Right ventricle myocardium superior (tissue), 1 donor: ENCODE results near the gene ZNF175. TPM values are rescaled to one million over a fixed set of nuclear protein-coding genes. Genes with fewer than 3 reads are reported as not detected.

Experiments
- ATAC-seq: fragments of 200-7000 bp; cut with Tn5 transposase; one replicate; pipeline ENCODE4 v1.9.1; 2020; ENCODE audit warnings: mild to moderate bottlenecking; ENCODE audit not compliant: poor library complexity
- DNase-seq: peaks from one replicate; pipeline ENCODE4 v3.0.0-alpha.2; 2020
- intact Hi-C: fragments of 100-400 bp; cut with DNase I; formaldehyde crosslinking; loops from one replicate; pipeline ENCODE4 v1.11.2; 2022
- long read RNA-seq: library from polyadenylated mRNA; unstranded; transcript quantifications from one replicate; pipeline ENCODE4 v2.0.0, GENCODE V29; 2021
- total RNA-seq: library from RNA; stranded (reverse); fragmentation: NEBNext Ultra II Directional; extraction: Animal tissue kit (Norgen Biotek cat#: 25700); gene quantifications from one replicate; pipeline ENCODE4 v1.2.1, GENCODE V29; 2021
- donor health status: DM: no; HTN: yes; CAD: no; lungs with severe emphysema.

ZNF175 gene
- 6.5 TPM for total RNA-seq
- long read RNA-seq, full-length matches to known transcripts = 1 of 1 reads
- long read RNA-seq, partial matches to known transcripts = 0 of 1 reads
- long read RNA-seq, other reads (novel, unspliced or antisense) = 0 of 1 reads

DNA sequence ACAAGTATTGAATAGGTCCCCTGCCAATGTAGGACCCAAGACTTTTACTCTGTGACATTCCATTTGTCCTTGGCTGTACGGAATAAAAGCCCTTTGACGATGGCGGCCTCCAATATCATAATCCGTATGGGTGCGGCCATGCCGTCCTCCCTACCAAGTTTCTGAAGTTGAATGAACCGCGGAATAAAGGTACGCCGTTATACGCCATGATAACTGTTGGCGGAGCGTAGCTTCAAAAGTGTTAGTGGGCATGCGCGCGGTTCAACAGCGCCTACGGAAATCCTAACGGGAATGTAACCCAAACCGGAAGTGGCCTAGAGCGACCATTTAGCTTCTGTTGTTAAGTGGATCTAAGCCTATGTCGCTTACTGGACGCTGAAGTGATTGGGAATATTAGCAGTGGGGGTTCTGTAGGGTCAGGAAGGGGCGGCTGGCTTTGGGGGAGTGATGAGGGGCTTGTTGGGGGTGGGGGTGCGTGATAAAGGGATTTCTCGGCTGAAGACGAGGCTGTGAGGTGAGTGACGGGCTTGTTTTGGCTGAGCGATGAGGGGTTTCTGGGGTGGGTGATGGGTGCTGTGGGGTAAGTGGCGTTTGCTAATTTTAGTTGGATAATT lies at the start of gene ZNF175:
Gene ZNF175 (plus strand): TSS at position 322 of the 614 bp plus-strand sequence. CDS start 2,047 bp downstream, outside the sequence.
- intact Hi-C loops = no loop called here
- DNase-seq = peak; percentile 96
- ATAC-seq = peak; percentile 99

DNA sequence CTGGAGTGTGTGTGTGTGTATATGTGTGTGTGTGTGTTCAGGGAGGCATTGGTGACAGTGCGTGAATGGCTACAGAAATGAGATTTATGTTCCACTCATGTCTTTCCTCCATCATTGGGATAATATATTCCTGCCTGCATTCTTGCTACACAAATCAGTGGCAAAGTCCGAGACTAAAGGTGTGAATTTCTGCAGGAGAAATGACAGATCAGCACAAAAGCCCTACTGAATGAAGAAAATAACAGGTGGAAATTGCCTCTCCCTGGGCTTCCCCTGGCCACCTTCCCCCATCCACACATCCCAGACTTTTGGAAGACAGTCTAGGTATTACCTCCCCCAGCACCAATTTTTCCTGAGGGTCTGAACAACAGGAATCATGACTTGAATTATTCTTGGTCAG lies 49.7 kb upstream of the ZNF175 start:
- intact Hi-C loops = no loop called here
- ATAC-seq = no peak
- no peak for DNase-seq

DNA sequence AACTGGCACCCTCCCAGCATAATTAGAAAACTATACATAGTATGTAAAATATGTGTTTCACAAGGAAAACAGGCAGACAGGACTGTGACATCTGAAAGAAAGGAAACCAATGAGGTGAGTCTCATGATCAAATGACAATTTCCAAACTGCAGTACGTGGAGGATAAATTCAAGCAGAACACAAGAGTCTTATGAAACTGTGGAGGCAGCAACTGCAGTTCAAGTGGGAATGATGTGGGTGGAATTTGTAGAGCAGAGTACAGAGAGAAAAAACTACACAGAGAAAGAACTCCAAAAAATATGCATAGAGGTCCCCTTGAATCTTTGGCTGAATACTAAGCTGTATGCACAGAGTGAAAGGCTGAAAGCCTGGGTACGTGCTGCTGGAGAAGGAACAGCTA lies 49.3 kb upstream of the ZNF175 start:
- DNase-seq = no peak
- no peak for ATAC-seq
- intact Hi-C loops = no loop called here

DNA sequence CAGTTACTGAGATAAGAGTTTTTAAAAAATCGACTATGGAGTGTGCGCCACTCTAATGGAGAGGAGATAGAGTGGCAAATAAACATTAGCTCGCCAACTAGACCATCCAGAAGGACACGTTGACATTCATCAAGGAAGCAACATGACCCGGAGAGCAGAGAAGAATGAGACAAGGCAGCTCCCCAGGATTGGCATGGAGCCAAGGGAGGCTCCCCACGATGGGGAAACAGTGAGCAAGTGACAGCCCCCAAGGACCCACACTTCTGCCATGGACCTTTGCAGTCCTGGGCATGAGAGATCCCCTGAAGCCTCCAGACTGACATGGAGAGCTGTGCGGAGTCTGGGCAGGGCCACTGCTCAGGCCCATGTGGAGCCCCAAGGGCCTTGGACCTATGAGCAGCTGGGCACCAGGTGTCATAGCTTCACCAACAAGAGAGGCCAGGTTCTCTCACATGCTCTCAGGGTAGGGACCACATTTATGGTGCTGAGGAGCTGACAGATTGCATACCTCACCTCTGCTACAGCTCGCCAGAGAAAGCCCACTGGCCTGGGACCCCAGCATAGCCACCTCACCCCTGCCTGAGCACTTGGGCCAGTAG lies 46.3 kb upstream of the ZNF175 start:
- ATAC-seq = no peak
- intact Hi-C loops = no loop called here

DNA sequence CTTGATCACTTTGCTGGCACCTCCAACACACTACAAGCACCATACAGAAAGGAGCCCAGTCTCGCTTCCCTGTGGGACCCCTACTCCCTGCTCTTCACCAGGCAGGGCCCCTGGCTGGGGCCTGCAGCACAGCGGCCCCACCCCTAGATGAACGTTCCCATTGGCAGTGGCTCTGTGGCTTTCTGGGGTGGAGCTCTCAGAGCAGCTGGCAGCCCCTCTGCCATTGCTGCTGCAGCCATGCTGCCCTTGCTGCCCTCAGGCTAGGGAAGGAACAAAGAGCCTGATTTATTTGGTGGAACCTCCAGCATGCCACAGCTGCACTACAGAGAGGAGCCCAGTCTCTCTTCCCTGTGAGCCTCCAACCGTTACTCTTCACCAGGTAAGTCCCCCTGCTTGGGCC lies 45.4 kb upstream of the ZNF175 start:
- ATAC-seq = no peak
- DNase-seq = no peak
- intact Hi-C loops = no loop called here

More for the DNA sequence above, 46.3 kb upstream of the ZNF175 start:
- no peak for DNase-seq

DNA sequence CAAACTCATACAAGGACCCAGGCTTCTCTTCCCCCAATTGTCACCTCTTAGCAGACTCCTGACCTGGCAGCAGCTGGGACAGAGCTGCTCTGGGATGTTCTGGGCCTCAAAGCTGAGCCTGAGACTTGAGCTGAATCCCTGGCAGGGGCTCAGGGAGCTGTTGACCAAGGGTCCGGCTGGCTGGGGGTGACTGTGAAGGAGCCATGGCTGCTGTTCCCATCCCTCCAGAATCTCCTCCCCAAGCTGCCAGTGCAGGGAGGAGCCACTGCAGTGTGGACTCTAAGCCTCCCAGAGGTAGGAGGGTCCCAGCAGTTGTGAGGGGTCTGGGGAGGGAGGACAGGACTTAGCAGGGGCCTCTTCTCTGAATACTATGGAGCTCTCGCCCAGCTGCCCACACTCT lies 41.8 kb upstream of the ZNF175 start:
- intact Hi-C loops = no loop called here
- DNase-seq (no peak), ATAC-seq (no peak)

DNA sequence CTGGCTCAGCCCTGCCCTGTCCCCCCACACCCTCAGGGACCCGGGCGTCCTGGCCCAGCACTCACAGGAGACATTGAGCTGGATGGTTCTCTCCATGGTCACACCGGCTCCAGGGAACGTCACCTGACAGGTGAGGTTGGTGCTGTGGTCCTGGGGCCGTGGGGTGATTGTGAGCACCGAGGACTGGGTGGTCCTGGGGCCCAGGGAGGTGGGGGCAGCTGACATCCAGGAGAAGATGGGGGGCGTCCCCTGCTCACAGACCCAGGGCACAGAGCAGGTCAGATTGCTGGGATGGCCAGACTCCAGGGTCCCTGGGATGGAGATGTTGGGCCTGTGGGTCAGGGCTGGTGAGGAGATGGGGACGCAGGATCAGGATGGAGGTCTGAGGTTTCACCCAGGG lies 40.5 kb upstream of the ZNF175 start:
- ATAC-seq (no peak), DNase-seq (no peak)
- intact Hi-C loops = no loop called here

DNA sequence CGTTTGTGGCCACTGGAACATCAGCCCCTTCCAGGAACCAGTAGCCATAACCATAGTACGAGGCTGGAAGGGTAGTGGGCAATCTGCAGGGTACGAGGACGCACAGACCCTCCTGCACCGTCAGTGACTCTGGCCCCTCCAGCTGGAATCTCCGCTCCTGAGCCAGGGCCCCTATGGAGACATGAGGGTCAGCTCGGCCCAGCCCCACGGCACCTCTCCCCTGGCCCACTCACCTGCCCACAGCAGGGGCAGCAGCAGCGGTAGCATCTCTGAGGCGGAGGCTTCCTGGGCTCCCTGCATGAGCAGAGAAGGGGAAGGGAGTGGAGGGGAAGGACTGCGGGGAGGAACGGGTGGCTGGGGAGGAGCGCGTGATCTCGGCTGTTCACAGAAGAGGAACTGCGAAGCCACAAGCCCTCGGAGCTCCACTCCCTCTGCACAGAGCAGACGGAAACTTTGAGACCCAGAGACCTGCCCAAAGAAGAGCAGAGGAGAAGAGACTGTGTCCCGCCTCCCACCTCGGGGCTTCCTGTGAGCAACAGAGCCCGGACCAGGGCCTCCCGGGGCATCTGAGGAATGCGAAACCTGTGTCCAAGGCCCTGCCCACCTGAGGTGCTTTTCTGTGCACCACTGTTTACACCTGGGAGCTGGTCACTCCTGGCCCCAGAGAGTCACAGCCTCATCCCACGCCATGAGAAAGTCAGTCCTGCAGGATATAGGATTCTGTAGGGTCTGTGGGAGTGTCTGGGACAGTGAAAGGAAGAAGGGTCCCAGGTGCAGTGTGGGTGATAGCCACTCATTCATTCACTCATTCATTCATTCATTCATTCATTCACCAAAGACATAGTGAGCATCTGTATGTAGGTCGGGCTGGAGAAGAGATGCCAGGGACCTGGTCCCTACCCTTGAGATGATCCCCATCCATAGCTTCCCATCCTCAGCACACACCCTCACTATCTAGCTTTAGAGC lies 39.5 kb upstream of the ZNF175 start, which contains the start of gene SIGLEC6:
Gene SIGLEC6 (minus strand): TSS at position 322 of the 967 bp plus-strand sequence. CDS start 22 bp downstream, at position 300.
- intact Hi-C loops = no loop called here
- ATAC-seq (peak; percentile 75), DNase-seq (peak; percentile 73)

DNA sequence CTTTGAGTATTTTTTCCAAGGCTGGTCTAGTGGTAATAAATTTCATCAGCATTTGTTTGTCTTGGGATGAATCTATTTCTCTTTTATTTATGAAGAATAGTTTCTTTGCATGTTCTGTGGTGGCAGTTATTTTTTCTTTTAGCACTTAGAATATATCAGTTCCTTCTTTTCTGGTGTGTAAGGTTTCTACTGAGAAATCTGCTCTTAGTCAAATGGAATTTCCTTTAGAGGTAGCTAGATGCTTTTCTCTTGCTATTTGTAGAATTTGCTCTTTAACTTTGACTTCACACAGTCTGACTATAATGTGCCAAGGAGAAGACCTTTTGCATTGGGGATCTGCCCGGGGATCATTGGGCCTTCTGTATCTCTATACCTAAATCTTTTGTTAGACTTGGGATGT lies 35.5 kb upstream of the ZNF175 start:
- intact Hi-C loops = no loop called here
- ATAC-seq (no peak), DNase-seq (no peak)

DNA sequence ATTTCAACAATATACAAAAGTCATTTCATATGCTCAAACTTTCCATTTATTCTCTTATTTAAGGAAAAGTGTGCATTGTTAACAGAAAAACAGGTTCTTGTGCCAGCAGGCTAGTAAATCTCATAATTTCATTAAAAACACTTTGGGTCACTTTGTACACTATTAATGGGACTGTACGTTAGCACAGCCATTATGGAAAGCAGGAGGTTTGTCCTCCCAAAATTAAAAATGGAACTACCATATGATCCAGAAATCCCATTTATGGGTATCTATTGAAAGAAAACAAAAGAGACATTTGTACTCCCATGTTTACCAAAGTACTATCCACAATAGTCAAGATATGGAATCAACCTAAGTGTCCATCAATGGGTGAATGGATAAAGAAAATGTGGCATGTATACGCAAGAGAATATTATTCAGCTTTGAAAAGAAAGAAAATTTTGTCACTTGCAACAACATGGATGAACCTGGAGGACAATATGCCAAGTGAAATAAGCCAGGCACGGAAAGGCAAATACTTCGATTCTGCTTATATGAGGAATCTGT lies 31.2 kb upstream of the ZNF175 start:
- DNase-seq = no peak
- intact Hi-C loops = no loop called here
- no peak for ATAC-seq

DNA sequence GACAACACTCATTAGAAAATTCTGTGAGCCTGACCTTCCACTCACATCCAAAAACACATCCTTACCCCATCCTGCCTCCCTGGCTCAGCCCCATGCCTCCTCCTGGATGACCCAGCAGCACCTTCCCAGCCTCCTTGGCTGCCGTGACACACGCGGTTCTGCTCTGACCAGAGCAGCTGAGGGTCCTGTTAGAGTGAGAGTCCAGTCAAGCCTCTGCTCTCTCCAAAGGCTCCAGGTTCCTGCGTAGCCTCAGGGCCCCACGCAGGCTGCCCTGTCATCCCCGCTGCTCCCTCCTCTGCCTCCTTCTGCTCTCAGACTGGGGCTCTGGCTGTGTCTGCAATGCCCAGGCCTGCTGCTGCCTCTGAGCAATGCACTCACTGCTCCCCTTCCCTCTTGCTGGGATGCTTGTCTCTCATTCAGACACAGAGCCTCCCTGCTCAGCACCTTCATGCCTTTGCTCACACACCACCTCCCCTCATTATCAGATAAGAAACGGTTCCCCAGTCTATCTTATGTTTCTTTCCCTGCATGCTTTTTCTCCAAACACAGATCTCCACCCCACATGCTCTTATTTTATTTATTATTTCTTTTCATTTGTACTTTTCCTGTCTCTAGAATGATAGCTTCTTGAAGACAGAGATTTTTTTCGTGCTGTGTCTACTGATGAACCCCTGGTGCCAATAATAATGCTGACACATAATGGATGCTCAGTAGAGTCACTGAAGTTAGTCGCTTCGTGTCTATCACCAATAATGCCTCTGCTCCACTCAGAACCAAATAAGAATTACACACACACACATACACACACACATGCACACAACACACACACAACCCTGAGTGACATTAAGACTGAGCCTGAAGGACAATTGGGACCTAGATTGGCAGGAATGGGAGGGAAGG lies 29.4 kb upstream of the ZNF175 start:
- no peak for ATAC-seq
- intact Hi-C loops = no loop called here

DNA sequence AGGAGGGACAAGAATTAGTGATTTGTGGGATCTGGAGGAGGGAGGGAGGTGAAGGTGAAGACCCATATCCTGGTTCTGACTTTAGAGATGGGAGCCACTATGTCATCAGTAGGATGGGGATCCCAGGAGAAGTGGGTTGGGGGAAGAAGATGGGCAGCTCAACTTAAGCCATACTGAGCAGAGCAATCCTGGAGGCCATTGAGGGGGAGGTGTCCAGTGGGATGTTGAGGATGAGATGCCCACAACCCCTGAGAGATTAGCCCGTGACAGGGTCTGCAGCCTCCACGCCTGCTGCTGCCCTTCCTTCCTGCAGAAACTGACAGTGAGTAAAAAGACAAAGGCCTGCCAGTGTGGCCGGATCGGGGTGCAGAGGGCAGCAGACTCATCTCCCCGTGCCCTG lies 28.4 kb upstream of the ZNF175 start:
- ATAC-seq = no peak
- intact Hi-C loops = no loop called here
- DNase-seq = no peak

More for the DNA sequence above, 29.4 kb upstream of the ZNF175 start:
- DNase-seq = no peak

DNA sequence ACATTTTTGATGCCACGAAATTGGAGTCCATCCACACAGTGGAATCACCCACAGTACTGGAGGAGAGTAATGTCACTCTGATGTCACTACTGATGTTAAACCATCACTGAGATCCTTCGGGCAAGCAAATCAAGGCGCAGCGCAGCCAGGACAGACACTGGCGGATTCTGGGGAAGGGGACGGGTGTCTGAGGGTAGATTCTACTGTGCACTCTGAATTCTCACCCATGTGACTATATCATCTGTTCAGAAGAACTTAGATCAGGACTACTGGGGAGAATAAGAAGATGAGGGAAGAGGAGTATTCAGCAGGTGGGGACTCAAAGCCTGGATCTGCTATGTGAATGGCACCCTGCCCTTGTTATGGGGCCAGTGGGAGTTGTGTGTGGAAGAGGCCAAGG lies 27.0 kb upstream of the ZNF175 start:
- intact Hi-C loops = no loop called here
- DNase-seq = no peak

DNA sequence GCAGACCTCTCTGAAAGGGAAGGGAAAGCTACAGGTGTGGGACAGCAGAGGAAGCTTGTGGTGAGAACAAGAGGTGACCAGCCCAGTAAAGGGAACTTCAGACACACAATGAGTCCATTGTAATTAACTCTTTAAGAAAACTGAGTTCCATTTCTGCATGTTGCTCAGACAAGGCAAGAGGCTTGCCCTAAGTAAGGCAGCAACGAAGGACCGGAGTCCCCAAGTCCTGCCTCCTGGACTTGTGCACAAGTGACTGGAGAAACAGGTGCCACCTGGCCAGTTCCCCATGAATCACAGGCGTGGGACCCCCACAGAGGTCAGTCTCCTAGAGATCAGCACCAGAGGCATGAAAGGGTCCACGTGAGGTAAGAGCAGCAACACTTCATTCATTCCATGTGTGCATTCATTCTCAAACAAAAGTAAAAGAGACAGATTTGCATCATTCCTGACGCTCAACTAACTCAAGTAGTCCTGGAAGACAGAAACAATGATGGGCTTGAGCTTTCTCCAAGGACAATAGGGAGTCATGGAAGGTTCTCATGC lies 24.9 kb upstream of the ZNF175 start:
- intact Hi-C loops = no loop called here
- ATAC-seq (no peak), DNase-seq (no peak)

More for the DNA sequence above, 27.0 kb upstream of the ZNF175 start:
- no peak for ATAC-seq

DNA sequence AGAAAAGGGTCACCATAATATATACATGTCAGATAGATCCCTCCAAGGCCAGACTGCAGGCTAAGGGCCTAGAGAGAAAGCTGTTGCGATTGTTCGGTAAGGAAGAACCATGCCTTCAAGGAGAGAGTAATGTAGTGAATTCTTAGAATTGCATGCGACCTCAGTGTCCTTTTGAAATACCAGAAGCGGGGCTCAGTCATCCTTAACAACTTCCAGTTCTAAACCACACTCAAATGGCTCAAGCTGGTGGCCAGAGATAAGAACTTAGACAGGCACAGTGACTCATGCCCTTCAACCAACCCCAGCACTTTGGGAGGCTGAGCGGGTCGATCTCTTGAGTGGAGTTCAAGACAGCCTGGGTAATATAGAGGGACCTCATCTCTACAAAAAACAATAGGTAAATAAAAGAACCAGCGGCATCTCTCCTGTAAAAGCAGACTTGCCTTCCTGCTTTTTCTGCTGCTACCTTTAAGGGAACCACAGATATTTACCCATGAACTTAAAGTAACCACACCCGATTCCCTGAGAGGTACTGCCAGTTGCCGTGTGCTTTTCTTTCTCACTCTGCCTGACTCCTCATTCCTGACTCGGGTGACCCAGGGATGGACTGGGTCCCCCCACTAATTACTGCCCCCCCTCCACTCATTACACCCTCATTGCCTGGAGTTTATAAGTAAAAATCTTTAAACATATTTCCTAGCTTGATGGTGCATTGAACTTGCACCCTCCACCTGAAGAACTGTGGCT lies 24.3 kb upstream of the ZNF175 start:
- DNase-seq = no peak
- intact Hi-C loops = no loop called here
- ATAC-seq = no peak

DNA sequence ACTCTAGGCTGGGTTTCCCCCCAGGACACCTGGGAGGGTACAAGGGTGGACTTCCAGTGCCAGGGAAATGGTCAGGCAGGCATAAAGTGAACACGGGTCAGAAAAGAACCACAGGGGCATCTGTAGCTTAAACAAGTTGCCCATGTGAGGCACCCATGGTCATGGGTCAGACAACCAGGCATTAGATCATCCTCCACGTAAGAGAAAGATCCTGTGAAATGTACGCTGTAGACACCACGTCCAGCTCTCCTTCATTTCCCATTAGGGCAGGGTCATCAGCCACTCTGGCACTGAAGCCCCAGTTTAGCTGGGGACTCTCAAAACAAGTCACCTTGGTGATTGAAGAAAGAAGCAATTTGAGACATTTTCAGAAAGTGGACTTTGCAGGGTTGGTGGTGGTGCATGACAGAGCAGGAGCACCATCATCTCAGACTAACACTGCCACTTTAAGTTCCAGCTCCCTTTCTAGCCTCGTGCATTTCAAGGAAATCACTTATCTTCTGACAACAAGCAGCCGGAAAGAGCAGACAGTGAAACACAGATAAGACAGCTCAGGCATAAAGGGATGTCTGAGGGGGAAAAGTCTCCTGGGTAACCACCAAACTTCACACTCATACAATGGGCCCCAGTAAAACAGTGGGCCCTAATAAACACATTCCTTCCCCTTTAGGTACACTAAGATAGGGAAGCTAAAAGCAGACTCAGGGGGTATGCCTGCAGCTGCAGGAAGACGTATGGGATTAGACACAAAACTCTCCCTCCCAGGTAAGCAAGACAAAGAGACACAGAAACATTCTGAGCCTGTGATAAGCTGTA lies 23.5 kb upstream of the ZNF175 start:
- ATAC-seq = no peak
- DNase-seq = no peak
- intact Hi-C loops = no loop called here
